ENCODE data around the gene TOLLIP. TPM values are rescaled to one million over a fixed set of nuclear protein-coding genes. Genes with fewer than 3 reads are reported as not detected.

The TOLLIP gene
- polyA plus RNA-seq, 12 donors: 20.1 to 34.3 (median 22.1) TPM; not detected in 1

GRCh38 chr11:1300569-1301187 lies 8.8 kb downstream of the TOLLIP start:
- DNase-seq: no peak

- no peak for DNase-seq
Measured at GRCh38 chr11:1300121-1300520, 9.3 kb downstream of the TOLLIP start.

- no peak for DNase-seq
Measured at GRCh38 chr11:1299621-1300020, 9.8 kb downstream of the TOLLIP start.

GRCh38 chr11:1298695-1299492 lies 10.5 kb downstream of the TOLLIP start:
- DNase-seq: no peak

- DNase-seq: no peak
Measured at GRCh38 chr11:1297576-1298473, 11.6 kb downstream of the TOLLIP start.

- DNase-seq: no peak
Measured at GRCh38 chr11:1297011-1297575, 12.3 kb downstream of the TOLLIP start.

- DNase-seq: no peak
Measured at GRCh38 chr11:1296287-1296686, 13.1 kb downstream of the TOLLIP start.

- DNase-seq: no peak
Measured at GRCh38 chr11:1295591-1295990, 13.8 kb downstream of the TOLLIP start.

GRCh38 chr11:1295086-1295485 lies 14.3 kb downstream of the TOLLIP start:
- DNase-seq: no peak

GRCh38 chr11:1293619-1294015 lies 15.8 kb downstream of the TOLLIP start:
- no peak for DNase-seq

GRCh38 chr11:1292644-1293618 lies 16.5 kb downstream of the TOLLIP start:
- DNase-seq: no peak

GRCh38 chr11:1292018-1292643 lies 17.3 kb downstream of the TOLLIP start:
- no peak for DNase-seq

GRCh38 chr11:1291295-1292017 lies 18.0 kb downstream of the TOLLIP start:
- DNase-seq: no peak

GRCh38 chr11:1290052-1291040 lies 19.1 kb downstream of the TOLLIP start:
- no peak for DNase-seq

GRCh38 chr11:1289211-1289935 lies 20.1 kb downstream of the TOLLIP start:
- no peak for DNase-seq

GRCh38 chr11:1288426-1289151 lies 20.8 kb downstream of the TOLLIP start:
- DNase-seq: no peak

- DNase-seq: no peak
Measured at GRCh38 chr11:1287928-1288327, 21.5 kb downstream of the TOLLIP start.

Data from muscle of arm (tissue), 12 donors.